H9 (cell line): ENCODE measurements around the gene ORM2. TPM values are rescaled to one million over a fixed set of nuclear protein-coding genes. Genes with fewer than 3 reads are reported as not detected.
A peak's percentile ranks its signal among the peaks of the same experiment; 100 is the strongest.

Experiments
- DNase-seq: peaks from one replicate; pipeline ENCODE4 v3.0.0-alpha.2; 2017
- H2AFZ ChIP-seq: one replicate; pipeline ENCODE4 v1.6.1; 2013; ENCODE audit warnings: mild to moderate bottlenecking, low read length, control low read depth, moderate library complexity
- H2AK5ac ChIP-seq: 2 replicates; pipeline ENCODE4 v1.6.1; 2013; ENCODE audit warnings: low read length, control low read depth, mixed read lengths; ENCODE audit not compliant: insufficient read length
- H2BK120ac ChIP-seq: one replicate; pipeline ENCODE4 v1.6.1; 2013; ENCODE audit warnings: low read depth, mild to moderate bottlenecking, low read length, control low read depth, inconsistent platforms; ENCODE audit not compliant: poor library complexity, severe bottlenecking
- H2BK12ac ChIP-seq: 2 replicates; pipeline ENCODE4 v1.6.1; 2013; ENCODE audit warnings: low read length, control low read depth, mixed read lengths, low read depth; ENCODE audit not compliant: insufficient read length
- H2BK15ac ChIP-seq: 2 replicates; pipeline ENCODE4 v1.6.1; 2013; ENCODE audit warnings: low read depth, low read length, control low read depth
- H2BK20ac ChIP-seq: one replicate; pipeline ENCODE4 v1.6.1; 2013; ENCODE audit warnings: low read depth, mild to moderate bottlenecking, low read length, control low read depth, inconsistent platforms; ENCODE audit not compliant: poor library complexity, severe bottlenecking
- H2BK5ac ChIP-seq: 2 replicates; pipeline ENCODE4 v1.6.1; 2013; ENCODE audit warnings: low read length, control low read depth, mixed read lengths; ENCODE audit not compliant: insufficient read length
- H3K14ac ChIP-seq: 2 replicates; pipeline ENCODE4 v1.6.1; 2013; ENCODE audit warnings: low read length, control low read depth; ENCODE audit not compliant: insufficient read depth
- H3K18ac ChIP-seq: 2 replicates; pipeline ENCODE4 v1.6.1; 2013; ENCODE audit warnings: low read depth, mild to moderate bottlenecking, mixed read lengths, low read length, control low read depth; ENCODE audit not compliant: insufficient read length
- H3K23ac ChIP-seq: 2 replicates; pipeline ENCODE4 v1.6.1; 2013; ENCODE audit warnings: low read length, control low read depth, mixed read lengths, low read depth; ENCODE audit not compliant: insufficient read length
- H3K23me2 ChIP-seq: 2 replicates; pipeline ENCODE4 v1.6.1; 2013; ENCODE audit warnings: low read depth, mild to moderate bottlenecking, mixed read lengths, low read length, control low read depth; ENCODE audit not compliant: insufficient read length, poor library complexity, severe bottlenecking
- H3K27ac ChIP-seq: 2 replicates; pipeline ENCODE4 v1.5.1; 2013; ENCODE audit warnings: low read length, control low read depth, mixed read lengths, low read depth; ENCODE audit not compliant: insufficient read length
- H3K27me3 ChIP-seq: 2 replicates; pipeline ENCODE4 v1.6.1; 2013; ENCODE audit warnings: low read length, control low read depth, inconsistent platforms; ENCODE audit not compliant: insufficient read depth
- H3K4ac ChIP-seq: 2 replicates; pipeline ENCODE4 v1.6.1; 2013; ENCODE audit warnings: low read depth, mild to moderate bottlenecking, control low read depth, inconsistent platforms, low read length, moderate library complexity
- H3K4me1 ChIP-seq: 2 replicates; pipeline ENCODE4 v1.6.1; 2013; ENCODE audit warnings: low read length, control low read depth, inconsistent platforms; ENCODE audit not compliant: insufficient read depth
- H3K4me2 ChIP-seq: 2 replicates; pipeline ENCODE4 v1.6.1; 2013; ENCODE audit warnings: low read length, control low read depth, mixed read lengths; ENCODE audit not compliant: insufficient read length, insufficient read depth
- H3K56ac ChIP-seq: 2 replicates; pipeline ENCODE4 v1.6.1; 2013; ENCODE audit warnings: low read depth, mild to moderate bottlenecking, mixed read lengths, low read length, control low read depth; ENCODE audit not compliant: insufficient read length
- H3K79me1 ChIP-seq: 2 replicates; pipeline ENCODE4 v1.6.1; 2013; ENCODE audit warnings: low read depth, mild to moderate bottlenecking, moderate library complexity, low read length, control low read depth, inconsistent platforms; ENCODE audit not compliant: insufficient read depth, poor library complexity, severe bottlenecking
- H3K79me2 ChIP-seq: 2 replicates; pipeline ENCODE4 v1.6.1; 2013; ENCODE audit warnings: low read length, control low read depth, inconsistent platforms; ENCODE audit not compliant: insufficient read depth
- H3K9ac ChIP-seq: 2 replicates; pipeline ENCODE4 v1.6.1; 2013; ENCODE audit warnings: low read length, control low read depth, mixed read lengths; ENCODE audit not compliant: insufficient read length; ENCODE audit errors: extremely low read depth
- H3K9me3 ChIP-seq: one replicate; pipeline ENCODE4 v1.6.1; 2013; ENCODE audit warnings: low read depth, low read length, inconsistent platforms; ENCODE audit not compliant: control insufficient read depth
- H3T11ph ChIP-seq: one replicate; pipeline ENCODE4 v1.6.1; 2013; ENCODE audit warnings: mild to moderate bottlenecking, low read length, control low read depth, inconsistent platforms
- H4K20me1 ChIP-seq: one replicate; pipeline ENCODE4 v1.6.1; 2013; ENCODE audit not compliant: control insufficient read depth, insufficient read length, insufficient read depth
- H4K5ac ChIP-seq: 2 replicates; pipeline ENCODE4 v1.6.1; 2013; ENCODE audit warnings: low read depth, mild to moderate bottlenecking, mixed read lengths, low read length, control low read depth; ENCODE audit not compliant: insufficient read length
- H4K8ac ChIP-seq: replicated peaks from 2 replicates; pipeline ENCODE4 v1.6.1; 2013; ENCODE audit warnings: low read length, control low read depth, mixed read lengths, low read depth; ENCODE audit not compliant: insufficient read length
- H4K91ac ChIP-seq: 2 replicates; pipeline ENCODE4 v1.6.1; 2013; ENCODE audit warnings: low read depth, mild to moderate bottlenecking, moderate library complexity, mixed read lengths, low read length, control low read depth; ENCODE audit not compliant: insufficient read length
- H3K27ac Mint-ChIP-seq, 3 experiments: 2 replicates in 2 of 3; 3 replicates in 1 of 3; pipeline ENCODE4 v1.8.0; 2020 to 2021; ENCODE audit warnings: mixed read lengths in 3 of 3, mild to moderate bottlenecking in 1 of 3, moderate library complexity in 1 of 3
- H3K27me3 Mint-ChIP-seq: 2 replicates; pipeline ENCODE4 v1.8.0; 2021; ENCODE audit warnings: low read depth, mild to moderate bottlenecking, moderate library complexity, mixed read lengths
- H3K36me3 Mint-ChIP-seq, 3 experiments: 2 replicates in 2 of 3; 3 replicates in 1 of 3; pipeline ENCODE4 v1.8.0; 2020 to 2021; ENCODE audit warnings: low read depth in 3 of 3, mixed read lengths in 3 of 3; ENCODE audit not compliant: insufficient read depth in 1 of 3
- H3K4me1 Mint-ChIP-seq, 2 experiments: 2 replicates each; pipeline ENCODE4 v1.8.0; 2020; ENCODE audit warnings: mixed read lengths in 2 of 2
- H3K4me3 Mint-ChIP-seq, 2 experiments: 2 replicates in 1 of 2; 3 replicates in 1 of 2; pipeline ENCODE4 v1.8.0; 2020 to 2021; ENCODE audit warnings: mild to moderate bottlenecking in 2 of 2, mixed read lengths in 2 of 2, moderate library complexity in 1 of 2
- H3K9me3 Mint-ChIP-seq, 2 experiments: 2 replicates in 1 of 2; 3 replicates in 1 of 2; pipeline ENCODE4 v1.8.0; 2020; ENCODE audit warnings: mild to moderate bottlenecking in 2 of 2, mixed read lengths in 2 of 2, moderate library complexity in 1 of 2
- WGBS: extraction: QIAGEN DNeasy Blood & Tissue Kit; methylation state at CpG from one replicate; pipeline ENCODE4 v1.1.7; 2013; ENCODE audit warnings: missing lambda C conversion rate, low lambda C conversion rate, mixed read lengths; ENCODE audit not compliant: insufficient read length; ENCODE audit errors: extremely low coverage; 5-methylcytosine and 5-hydroxymethylcytosine counted together
- total RNA-seq: library from RNA; stranded (reverse); gene quantifications from 2 replicates; pipeline ENCODE4 v1.2.1, GENCODE V29; 2021
- TF ChIP-seq, protein P1 (sequence below): fragments of 200-600 bp; sonication (generic); conservative IDR thresholded peaks from 3 replicates; pipeline ENCODE4 v1.8.0; 2021; ENCODE audit warnings: antibody characterized with exemption, mild to moderate bottlenecking

The ORM2 gene
- total RNA-seq, 1 experiment from 2014 or later, result 1.2 TPM

DNA sequence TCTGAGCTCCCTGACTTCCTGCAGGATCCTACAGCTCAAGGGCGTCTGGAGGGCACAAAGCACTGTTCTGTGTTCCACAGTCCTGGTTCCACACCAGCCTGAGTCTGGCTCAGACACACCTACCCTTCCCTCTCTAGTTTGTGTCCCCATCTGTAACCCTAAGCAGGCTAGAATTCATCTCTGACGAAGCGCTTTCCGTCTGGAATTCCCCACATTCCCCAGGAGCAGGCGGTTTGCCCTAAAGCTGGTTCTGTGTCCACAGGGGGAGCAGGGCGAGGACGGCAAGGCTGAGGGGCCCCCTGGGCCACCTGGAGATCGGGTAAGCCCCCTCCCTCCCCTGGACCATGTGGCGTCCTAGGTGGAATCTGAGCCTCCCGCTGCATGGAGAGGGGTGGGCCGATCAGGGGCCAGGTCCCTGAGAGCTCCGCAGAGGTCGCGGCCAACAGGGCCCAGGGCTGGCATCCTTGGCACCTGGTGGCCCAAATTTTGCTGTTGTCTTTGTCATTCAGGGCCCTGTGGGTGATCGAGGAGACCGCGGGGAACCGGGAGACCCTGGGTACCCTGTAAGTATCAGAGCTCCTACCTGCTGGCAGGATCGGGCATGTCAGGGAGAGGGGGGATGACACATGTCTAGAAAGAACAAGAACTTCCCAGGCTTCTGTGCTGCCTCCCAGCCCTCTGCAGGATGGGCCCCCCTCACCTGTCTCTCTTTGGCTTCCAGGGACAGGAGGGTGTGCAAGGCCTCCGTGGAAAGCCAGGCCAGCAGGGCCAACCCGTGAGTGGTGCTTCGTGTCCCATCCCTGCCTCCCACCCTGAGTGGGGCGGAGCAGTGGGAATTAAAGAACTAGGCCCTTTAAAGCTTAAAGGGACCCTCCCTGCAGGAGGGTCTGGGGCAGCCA, 41.2 kb upstream of the ORM2 start:
- Histone ChIP-seq H3K4me1 (0 out of 2 replicates have a peak, but pooled peaks cover 3% of the 10 kb centered on the region), H3K18ac (peak overlapping the region; percentile 59), H2BK15ac (no peak overlapping the region), H4K91ac (no peak overlapping the region), H3K9ac (no peak overlapping the region), H2BK12ac (no peak overlapping the region), H3K27ac (no peak overlapping the region), H3K79me1 (no peaks in the 10 kb centered on the region), H4K5ac (no peak overlapping the region), H3K27me3 (no peaks in the 10 kb centered on the region), H3K14ac (peak overlapping the region; percentile 62), H3K9me3 (no peaks in the 10 kb centered on the region), H2AK5ac (no peak overlapping the region), H3K56ac (no peak overlapping the region), H2BK120ac (no peak overlapping the region), H3K23me2 (no peaks in the 10 kb centered on the region), H4K8ac (no peak overlapping the region), H3K4ac (no peak overlapping the region), H2BK20ac (no peak overlapping the region), H3T11ph (no peak overlapping the region), H3K79me2 (no peaks in the 10 kb centered on the region), H2AFZ (no peak overlapping the region), H2BK5ac (no peak overlapping the region), H3K23ac (no peak overlapping the region), H3K4me2 (no peak overlapping the region), H4K20me1 (no peaks in the 10 kb centered on the region)
- Mint-ChIP-seq H3K9me3 (no peaks in the 10 kb centered on the region; a peak in 1 of 5 replicates), H3K36me3 (peaks cover 7 to 19% (median 9%) of the 10 kb centered on the region in 3 experiments), H3K27me3 (no peaks in the 10 kb centered on the region), H3K27ac (peak overlapping the region in 2 of 3 experiments; percentile 79 to 92; a peak in 3 of 7 replicates), H3K4me1 (peaks cover 14 to 29% of the 10 kb centered on the region in 2 experiments), H3K4me3 (peak overlapping the region in 1 of 2 experiments; percentile 23; a peak in 1 of 5 replicates)
- no CpG with 5 or more reads among the region's 23 CpGs for WGBS
- DNase-seq, result peak; percentile 56
- TF ChIP-seq, protein P1, sequence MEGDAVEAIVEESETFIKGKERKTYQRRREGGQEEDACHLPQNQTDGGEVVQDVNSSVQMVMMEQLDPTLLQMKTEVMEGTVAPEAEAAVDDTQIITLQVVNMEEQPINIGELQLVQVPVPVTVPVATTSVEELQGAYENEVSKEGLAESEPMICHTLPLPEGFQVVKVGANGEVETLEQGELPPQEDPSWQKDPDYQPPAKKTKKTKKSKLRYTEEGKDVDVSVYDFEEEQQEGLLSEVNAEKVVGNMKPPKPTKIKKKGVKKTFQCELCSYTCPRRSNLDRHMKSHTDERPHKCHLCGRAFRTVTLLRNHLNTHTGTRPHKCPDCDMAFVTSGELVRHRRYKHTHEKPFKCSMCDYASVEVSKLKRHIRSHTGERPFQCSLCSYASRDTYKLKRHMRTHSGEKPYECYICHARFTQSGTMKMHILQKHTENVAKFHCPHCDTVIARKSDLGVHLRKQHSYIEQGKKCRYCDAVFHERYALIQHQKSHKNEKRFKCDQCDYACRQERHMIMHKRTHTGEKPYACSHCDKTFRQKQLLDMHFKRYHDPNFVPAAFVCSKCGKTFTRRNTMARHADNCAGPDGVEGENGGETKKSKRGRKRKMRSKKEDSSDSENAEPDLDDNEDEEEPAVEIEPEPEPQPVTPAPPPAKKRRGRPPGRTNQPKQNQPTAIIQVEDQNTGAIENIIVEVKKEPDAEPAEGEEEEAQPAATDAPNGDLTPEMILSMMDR, result no peak
